Tibial nerve (tissue), 4 donors: ENCODE results near the gene PADI4.

Experiments
- EP300 ChIP-seq, 2 donors: sonication (generic); formaldehyde crosslinking; IDR thresholded peaks; one replicate each; pipeline ENCODE4 v1.6.1; 2017; ENCODE audit warnings: antibody characterized with exemption in 2 of 2, mild to moderate bottlenecking in 1 of 2
- POLR2A ChIP-seq, 2 donors: fragments of 450-650 bp; IDR thresholded peaks; one replicate each; pipeline ENCODE4 v1.6.1; 2017; ENCODE audit warnings: antibody characterized with exemption in 2 of 2, mild to moderate bottlenecking in 2 of 2, moderate library complexity in 2 of 2
- TF ChIP-seq, protein P1 (sequence below), 5 experiments: fragments of 200-600 bp in 3 of 5; fragments of 450-650 bp in 2 of 5; sonication (generic) in 3 of 5; IDR thresholded peaks; one replicate each; pipeline ENCODE4 v1.5.1; 2016 to 2019; ENCODE audit warnings: antibody characterized with exemption in 5 of 5, mild to moderate bottlenecking in 3 of 5, moderate library complexity in 2 of 5

DNA sequence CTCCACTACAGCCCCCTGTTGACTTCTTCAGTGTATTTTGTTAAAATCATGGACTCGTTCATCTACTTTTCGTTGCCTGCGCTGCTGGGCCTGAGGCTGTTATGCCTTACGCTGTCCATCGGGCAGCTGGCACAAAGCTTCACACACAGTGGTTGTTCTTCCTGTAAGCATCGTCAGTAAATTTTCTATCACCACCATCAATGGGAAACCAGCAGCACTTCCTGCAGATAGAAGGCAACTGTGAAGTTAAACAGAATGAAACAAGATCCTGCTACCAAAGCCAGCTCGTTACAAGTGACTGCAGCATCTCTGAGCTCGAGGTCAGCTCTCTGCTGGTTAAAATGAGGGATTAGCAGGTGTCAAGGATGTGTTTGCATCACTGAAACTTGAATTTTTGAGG lies 42.1 kb downstream of the PADI4 start:
- TF ChIP-seq POLR2A (IDR thresholded peaks at IDR 0.05) = no peak
- TF ChIP-seq, protein P1, sequence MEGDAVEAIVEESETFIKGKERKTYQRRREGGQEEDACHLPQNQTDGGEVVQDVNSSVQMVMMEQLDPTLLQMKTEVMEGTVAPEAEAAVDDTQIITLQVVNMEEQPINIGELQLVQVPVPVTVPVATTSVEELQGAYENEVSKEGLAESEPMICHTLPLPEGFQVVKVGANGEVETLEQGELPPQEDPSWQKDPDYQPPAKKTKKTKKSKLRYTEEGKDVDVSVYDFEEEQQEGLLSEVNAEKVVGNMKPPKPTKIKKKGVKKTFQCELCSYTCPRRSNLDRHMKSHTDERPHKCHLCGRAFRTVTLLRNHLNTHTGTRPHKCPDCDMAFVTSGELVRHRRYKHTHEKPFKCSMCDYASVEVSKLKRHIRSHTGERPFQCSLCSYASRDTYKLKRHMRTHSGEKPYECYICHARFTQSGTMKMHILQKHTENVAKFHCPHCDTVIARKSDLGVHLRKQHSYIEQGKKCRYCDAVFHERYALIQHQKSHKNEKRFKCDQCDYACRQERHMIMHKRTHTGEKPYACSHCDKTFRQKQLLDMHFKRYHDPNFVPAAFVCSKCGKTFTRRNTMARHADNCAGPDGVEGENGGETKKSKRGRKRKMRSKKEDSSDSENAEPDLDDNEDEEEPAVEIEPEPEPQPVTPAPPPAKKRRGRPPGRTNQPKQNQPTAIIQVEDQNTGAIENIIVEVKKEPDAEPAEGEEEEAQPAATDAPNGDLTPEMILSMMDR (IDR thresholded peaks at IDR 0.05) = no peak
- TF ChIP-seq EP300 (IDR thresholded peaks at IDR 0.05) = no peak
